ENCODE data around the gene CCDC88C. TPM values are rescaled to one million over a fixed set of nuclear protein-coding genes. Genes with fewer than 3 reads are reported as not detected.

CCDC88C gene
- total RNA-seq, 1 experiment from 2014 or later, result 6.1 TPM

DNA sequence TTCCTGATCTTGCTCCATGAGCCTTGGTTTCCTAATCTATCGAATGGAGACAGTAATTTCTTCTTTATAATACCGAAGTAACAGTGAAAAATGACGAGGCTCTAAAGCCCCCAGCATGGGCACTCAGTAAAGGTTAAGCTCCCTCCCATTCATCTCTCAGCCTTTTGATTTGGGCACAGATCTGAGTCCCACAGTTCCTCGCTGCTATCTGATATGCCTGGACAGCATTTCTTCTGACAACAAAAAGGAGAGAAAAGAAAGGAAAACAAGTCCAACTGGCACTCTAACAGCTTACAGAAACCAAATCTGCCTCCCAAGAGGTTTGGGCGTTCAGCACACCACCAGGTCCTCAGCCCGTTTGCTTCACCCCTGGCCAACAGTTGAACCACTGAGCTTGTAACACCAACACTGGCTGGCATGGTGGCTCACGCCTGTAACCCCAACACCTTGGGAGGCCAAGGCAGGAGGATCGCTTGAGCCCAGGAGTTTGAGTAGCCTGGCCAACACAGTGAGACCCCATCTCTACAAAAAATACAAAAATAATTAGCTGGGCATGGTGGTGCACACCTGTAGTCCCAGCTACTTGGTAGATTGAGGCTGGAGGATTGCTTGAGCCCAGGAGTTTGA is 19.5 kb downstream of the CCDC88C start:
- DNase-seq (ENCODE audit: low read depth), result no peak

- DNase-seq (ENCODE audit: low read depth), result no peak
Observed at GRCh38 chr14:91396959-91397815, 20.4 kb downstream of the CCDC88C start.

GRCh38 chr14:91396013-91396660 is 21.5 kb downstream of the CCDC88C start:
- no peak for DNase-seq (ENCODE audit: low read depth)

- DNase-seq (ENCODE audit: low read depth), result no peak
Observed at GRCh38 chr14:91395466-91395865, 22.2 kb downstream of the CCDC88C start.

DNA sequence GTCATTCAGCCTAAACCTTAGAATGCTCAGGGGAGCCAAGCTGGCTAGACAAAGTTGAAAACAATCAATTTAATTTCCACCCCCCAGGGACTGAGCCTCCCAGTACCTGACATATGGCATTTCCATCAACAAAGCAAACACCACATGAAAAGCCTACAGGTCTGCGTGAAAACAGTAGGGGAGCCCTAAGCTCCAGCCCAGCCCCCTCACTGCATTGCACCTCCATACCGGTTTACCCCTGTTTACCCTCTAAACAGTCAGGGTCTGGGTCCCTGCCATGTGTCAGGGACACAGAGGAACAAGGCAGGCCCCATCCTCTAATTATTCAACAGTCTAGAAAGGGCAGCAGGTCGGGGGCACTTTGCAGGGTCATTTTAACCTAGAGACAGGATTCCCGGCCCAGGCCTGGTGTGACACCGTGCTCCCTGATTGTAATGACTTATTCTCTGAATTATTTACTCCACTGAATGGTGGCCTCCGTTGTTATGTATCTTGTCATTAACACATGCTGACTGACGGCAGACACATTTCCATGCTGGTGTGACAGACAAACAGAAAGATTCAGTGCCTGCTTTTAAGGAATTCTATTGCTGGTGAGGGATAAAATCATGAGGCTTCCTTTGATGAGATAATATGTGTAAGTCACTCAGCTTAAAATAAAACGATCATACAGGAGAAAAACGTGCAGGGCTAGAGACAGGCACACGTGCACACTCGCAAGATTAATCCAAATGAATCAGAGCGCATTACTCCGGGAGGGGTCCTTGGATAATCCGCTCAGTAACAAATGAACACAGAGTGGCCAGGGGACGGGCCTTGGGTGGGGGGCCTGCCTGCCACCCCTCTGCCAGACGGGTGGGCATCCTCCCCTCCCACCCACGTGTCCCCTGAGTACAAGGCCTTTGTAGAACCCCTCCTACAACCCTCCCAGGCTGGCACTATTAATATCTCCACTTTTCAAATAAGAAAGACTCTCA is 23.2 kb downstream of the CCDC88C start:
- no peak for DNase-seq (ENCODE audit: low read depth)

DNA sequence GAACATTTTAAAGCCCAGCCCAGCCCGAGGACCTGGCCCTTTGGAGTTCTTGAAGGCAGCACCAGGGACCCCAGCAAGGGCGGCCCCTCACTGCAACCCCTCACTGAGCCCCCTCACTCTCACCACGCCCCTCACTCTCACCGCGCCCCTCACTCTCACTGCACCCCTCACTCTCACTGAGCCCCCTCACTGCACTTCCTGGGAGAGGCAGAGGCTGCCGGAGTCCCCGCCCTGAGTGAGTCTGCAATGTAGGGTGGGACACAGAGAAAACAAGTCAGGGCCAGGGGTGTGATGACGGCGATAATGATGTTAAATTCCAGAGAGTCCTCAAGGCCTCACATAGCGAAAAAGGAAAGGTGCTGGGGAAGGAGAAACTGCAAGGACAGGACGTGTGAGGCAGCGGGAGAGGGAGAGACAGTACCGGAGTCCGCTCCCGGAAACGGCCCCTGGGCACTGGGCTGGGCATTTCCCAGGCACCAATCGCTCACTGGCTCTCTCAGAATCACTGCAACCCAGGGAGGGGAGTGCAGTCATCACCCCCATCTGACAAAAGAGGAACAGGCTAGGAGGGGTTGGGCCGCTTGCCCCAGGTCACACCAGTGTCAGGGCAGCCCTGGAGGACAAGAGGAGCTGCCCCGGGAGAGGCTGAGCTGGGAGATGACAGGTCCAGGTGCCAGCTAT is 24.9 kb downstream of the CCDC88C start:
- DNase-seq (ENCODE audit: low read depth), result no peak

- no peak for DNase-seq (ENCODE audit: low read depth)
Observed at GRCh38 chr14:91390165-91390778, 27.3 kb downstream of the CCDC88C start.

- no peak for DNase-seq (ENCODE audit: low read depth)
Observed at GRCh38 chr14:91389150-91389549, 28.5 kb downstream of the CCDC88C start.

DNA sequence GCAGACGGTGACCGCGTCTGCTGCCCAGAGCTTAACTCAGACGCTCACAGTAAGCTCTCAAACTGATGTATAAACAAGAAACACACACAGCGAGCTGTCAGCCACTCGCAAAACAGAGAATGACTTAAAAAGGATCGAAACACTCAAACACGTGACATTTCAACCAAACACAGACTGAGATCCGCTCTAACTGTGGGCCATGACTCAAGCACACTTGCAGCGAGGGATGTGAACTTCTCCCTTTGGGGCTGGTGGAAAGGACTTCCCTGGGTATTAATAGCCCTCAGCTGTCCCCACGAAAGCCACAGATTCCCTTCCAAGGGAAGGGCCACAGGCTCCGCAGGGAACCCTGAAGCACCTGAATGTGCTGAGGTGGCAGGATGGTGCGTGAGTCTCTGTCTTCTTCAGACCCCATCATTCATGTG is 29.1 kb downstream of the CCDC88C start:
- DNase-seq (ENCODE audit: low read depth), result no peak

GRCh38 chr14:91387951-91388381 is 29.7 kb downstream of the CCDC88C start:
- no peak for DNase-seq (ENCODE audit: low read depth)

DNA sequence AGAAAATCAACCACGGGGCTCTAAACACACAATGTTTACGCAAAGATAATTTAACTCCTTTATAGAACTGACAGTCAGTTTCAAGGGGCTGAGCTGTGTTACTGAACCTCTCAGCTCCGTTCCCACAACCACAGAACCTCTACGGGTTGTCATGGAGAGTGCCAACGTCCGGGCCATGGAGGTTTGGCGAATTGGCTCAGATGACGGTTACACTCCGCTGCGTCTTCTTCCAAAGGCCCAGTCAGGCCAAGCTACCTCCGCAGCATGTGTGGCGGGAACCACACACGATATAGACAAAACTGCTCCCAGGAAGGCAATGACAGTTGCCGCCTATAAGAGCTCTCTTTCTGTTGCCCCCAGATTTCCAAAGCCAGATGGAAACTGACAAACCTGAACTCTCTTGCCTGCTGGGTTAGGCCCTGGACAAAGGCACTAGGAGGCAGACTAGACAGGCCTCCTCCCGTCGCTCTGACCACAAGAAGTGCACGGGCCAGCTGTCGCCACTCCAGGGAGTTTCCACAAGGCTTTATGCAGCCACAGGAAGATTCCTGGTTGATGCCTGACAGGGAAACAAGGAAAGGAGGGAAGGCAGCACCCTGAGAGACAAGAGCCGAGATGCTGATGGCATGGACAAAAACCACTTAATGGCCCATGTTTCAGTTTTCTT is 30.3 kb downstream of the CCDC88C start:
- DNase-seq (ENCODE audit: low read depth), result peak; percentile 77

DNA sequence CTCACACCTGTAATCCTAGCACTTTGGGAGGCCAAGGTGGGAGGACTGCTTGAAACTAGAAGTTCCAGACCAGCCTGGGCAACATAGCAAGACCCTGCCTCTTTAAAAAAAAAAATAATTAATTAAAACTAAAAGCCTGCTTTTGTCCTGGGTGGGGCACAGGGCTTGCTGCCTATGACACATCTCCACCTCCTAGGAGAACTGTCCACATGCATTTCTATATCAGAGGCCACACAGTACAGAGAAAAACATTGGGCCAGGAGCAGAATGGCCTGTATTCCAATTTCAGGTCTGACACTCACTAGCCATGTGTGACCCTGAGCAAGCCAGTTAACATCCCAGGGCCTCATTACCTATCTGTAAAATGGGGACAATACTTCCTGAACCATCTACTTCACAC is 31.9 kb downstream of the CCDC88C start:
- DNase-seq (ENCODE audit: low read depth), result no peak

- no peak for DNase-seq (ENCODE audit: low read depth)
Observed at GRCh38 chr14:91385224-91385623, 32.4 kb downstream of the CCDC88C start.

GRCh38 chr14:91383439-91383838 is 34.2 kb downstream of the CCDC88C start:
- peak; percentile 44 for DNase-seq (ENCODE audit: low read depth)

DNA sequence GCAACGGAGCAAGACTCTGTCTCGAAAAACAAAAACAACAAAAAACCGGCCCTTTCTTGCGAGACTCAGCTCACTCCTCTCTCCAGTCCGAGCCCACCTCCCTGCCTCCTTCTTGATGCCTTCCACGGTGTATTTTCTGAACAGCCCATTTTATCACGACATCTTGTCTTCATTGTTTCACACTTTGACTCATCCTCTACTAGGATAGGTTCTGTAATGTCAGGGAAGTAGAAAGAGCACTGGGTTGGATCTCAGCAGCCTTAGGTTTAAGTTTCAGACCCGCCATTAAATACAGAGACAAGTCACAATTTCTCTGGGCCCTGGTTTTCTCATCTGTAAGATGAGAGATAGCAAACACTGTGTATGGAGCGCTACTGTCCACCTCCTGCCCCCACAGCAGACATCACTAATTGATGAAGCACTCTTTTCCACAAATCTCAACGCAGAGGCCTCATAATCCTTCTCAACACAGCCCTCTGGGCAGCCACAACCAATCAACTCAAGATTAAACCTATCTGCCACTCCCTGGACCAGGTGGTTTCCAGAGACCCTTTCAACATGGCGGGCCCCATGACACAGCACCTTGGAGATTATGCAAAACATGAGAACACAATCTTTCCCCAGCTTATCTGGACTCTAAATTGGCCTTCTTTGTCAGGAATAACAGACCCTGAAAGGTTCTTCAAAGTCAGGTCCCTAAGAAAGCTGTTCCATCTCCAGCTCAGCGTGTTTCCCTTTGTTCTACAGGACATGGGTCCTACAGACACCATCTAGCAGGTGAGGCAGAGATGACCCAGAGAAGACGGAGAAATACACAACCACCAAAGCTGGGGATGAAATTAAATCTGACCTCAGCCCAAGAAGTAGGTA is 35.6 kb downstream of the CCDC88C start:
- no peak for DNase-seq (ENCODE audit: low read depth)

GRCh38 chr14:91380610-91381371 is 36.8 kb downstream of the CCDC88C start:
- DNase-seq (ENCODE audit: low read depth), result peak; percentile 67

- no peak for DNase-seq (ENCODE audit: low read depth)
Observed at GRCh38 chr14:91380123-91380522, 37.5 kb downstream of the CCDC88C start.

- no peak for DNase-seq (ENCODE audit: low read depth)
Observed at GRCh38 chr14:91379579-91379932, 38.1 kb downstream of the CCDC88C start.
